Fibroblast of lung (primary cell): Measurements from ENCODE around the gene MIER3.

Experiments
- CTCF ChIP-seq, 2 donors: IDR thresholded peaks in 1 of 2; conservative IDR thresholded peaks in 1 of 2; 1 replicate in 1 of 2; 2 replicates in 1 of 2; pipeline ENCODE4 v1.5.1; 2011 to 2012; ENCODE audit warnings: low read length in 2 of 2, control low read depth in 1 of 2, inconsistent platforms in 1 of 2, low read depth in 1 of 2, mild to moderate bottlenecking in 1 of 2
- EZH2 ChIP-seq: IDR thresholded peaks from 2 replicates; pipeline ENCODE4 v1.5.1; 2012; ENCODE audit warnings: low read length, control low read depth, mild to moderate bottlenecking; ENCODE audit errors: missing control alignments

GRCh38 chr5:56971275-56971674 lies 19.4 kb upstream of the MIER3 start:
- no peak for TF ChIP-seq CTCF (conservative IDR thresholded peaks at IDR 0.05 in 1 of 2, IDR thresholded peaks at IDR 0.05 in 1 of 2; ENCODE audit: low read depth in 1 of 2, low read length in 2 of 2)
- no peak for TF ChIP-seq EZH2
